Type B pancreatic cell (in vitro differentiated cells): ENCODE measurements around the gene CLIC1. TPM values are rescaled to one million over a fixed set of nuclear protein-coding genes. Genes with fewer than 3 reads are reported as not detected.

ENCODE experiments used
- DNase-seq: peaks from one replicate; pipeline ENCODE4 v3.0.0; 2021; ENCODE audit warnings: mixed read lengths; ENCODE audit not compliant: unreplicated experiment; ENCODE audit errors: extremely low spot score
- H3K27ac Mint-ChIP-seq: 2 replicates; pipeline ENCODE4 v1.8.0; 2021; ENCODE audit warnings: mild to moderate bottlenecking, mixed read lengths
- H3K27me3 Mint-ChIP-seq: 2 replicates; pipeline ENCODE4 v1.8.0; 2021; ENCODE audit warnings: mixed read lengths
- H3K36me3 Mint-ChIP-seq: 2 replicates; pipeline ENCODE4 v1.8.0; 2021; ENCODE audit warnings: mixed read lengths
- H3K4me1 Mint-ChIP-seq: one replicate; pipeline ENCODE4 v1.8.0; 2021; ENCODE audit warnings: mixed read lengths; ENCODE audit not compliant: unreplicated experiment
- H3K4me3 Mint-ChIP-seq: 2 replicates; pipeline ENCODE4 v1.8.0; 2021; ENCODE audit warnings: mild to moderate bottlenecking, mixed read lengths
- H3K9me3 Mint-ChIP-seq: 2 replicates; pipeline ENCODE4 v1.8.0; 2021; ENCODE audit warnings: mixed read lengths
- long read RNA-seq: library from polyadenylated mRNA; unstranded; transcript quantifications from one replicate; pipeline ENCODE4 v2.0.0, GENCODE V29; 2020
- total RNA-seq: library from RNA; stranded (reverse); gene quantifications from 2 replicates; pipeline ENCODE4 v1.2.1, GENCODE V29; 2021; ENCODE audit warnings: low replicate concordance
- TF ChIP-seq, protein P1 (sequence below): fragments of 200-600 bp; sonication (generic); conservative IDR thresholded peaks from 2 replicates; pipeline ENCODE4 v1.5.0; 2021; ENCODE audit warnings: antibody characterized with exemption, mild to moderate bottlenecking

The CLIC1 gene
- 294 and 381 TPM in 2 replicates for total RNA-seq
- long read RNA-seq, transcript CLIC1-208 (6 exons, 1,254 nt) = major isoform, 515 of 545 reads
- long read RNA-seq, transcript CLIC1-210 (7 exons, 1,098 nt) = minor isoform, 9 of 545 reads
- long read RNA-seq, partial matches to known transcripts = 5 of 545 reads
- long read RNA-seq, other reads (novel, unspliced or antisense) = 16 of 545 reads

DNA sequence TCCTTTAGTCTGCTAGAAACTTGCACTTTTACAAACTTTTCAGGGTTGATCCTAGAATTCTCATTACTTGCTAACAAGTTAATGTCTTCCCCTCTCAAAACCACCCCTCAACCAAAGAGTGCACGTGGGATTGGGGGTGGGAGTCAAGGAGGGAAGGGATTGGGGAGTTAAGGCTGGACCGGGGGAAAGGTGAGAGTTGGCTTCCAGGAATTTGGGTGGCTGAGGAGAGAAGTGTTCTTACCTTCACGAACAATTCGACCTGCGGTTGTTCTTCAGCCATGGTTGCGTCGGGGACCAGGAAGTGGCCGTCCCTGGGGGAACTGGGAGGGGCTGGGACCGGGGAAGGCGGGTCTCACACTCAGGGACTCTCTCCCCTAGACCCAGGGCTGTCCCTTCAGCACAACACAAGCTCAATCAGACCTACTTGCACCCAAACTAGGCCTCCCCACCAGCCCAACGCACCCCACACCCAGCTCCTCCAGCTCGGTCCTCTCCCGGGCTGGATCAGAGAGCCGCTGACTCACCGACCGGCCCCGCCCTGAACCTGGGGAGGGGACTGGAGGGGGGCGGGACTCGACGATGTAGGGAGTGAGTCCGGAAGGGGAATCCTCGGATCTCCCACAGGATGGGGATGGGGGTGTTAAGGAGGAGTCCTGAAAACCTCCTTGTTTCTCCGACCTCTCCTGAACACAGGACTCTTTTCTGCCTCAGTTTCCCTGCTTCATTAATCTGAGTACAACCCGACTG is at the start of gene CLIC1:
Gene CLIC1 (minus strand): TSS at position 510 of the 747 bp plus-strand sequence. CDS start 230 bp downstream, at position 280.
- Mint-ChIP-seq H3K36me3 (peaks cover 24% of the 10 kb centered on the region), H3K27me3 (no peaks in the 10 kb centered on the region), H3K27ac (peak within 1 kb of the TSS; percentile 99), H3K4me1 (peaks cover 38% of the 10 kb centered on the region), H3K9me3 (no peaks in the 10 kb centered on the region), H3K4me3 (peak within 1 kb of the TSS; percentile 98)
- TF ChIP-seq, protein P1, sequence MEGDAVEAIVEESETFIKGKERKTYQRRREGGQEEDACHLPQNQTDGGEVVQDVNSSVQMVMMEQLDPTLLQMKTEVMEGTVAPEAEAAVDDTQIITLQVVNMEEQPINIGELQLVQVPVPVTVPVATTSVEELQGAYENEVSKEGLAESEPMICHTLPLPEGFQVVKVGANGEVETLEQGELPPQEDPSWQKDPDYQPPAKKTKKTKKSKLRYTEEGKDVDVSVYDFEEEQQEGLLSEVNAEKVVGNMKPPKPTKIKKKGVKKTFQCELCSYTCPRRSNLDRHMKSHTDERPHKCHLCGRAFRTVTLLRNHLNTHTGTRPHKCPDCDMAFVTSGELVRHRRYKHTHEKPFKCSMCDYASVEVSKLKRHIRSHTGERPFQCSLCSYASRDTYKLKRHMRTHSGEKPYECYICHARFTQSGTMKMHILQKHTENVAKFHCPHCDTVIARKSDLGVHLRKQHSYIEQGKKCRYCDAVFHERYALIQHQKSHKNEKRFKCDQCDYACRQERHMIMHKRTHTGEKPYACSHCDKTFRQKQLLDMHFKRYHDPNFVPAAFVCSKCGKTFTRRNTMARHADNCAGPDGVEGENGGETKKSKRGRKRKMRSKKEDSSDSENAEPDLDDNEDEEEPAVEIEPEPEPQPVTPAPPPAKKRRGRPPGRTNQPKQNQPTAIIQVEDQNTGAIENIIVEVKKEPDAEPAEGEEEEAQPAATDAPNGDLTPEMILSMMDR = no peak
- no peak for DNase-seq

GRCh38 chr6:31785475-31785874 is 49.1 kb upstream of the CLIC1 start:
- Mint-ChIP-seq H3K27ac (no peak overlapping the region), H3K9me3 (no peaks in the 10 kb centered on the region), H3K4me3 (no peak overlapping the region), H3K27me3 (no peaks in the 10 kb centered on the region), H3K36me3 (peaks cover 4% of the 10 kb centered on the region), H3K4me1 (no peaks in the 10 kb centered on the region)
- TF ChIP-seq, protein P1 = no peak
- no peak for DNase-seq

DNA sequence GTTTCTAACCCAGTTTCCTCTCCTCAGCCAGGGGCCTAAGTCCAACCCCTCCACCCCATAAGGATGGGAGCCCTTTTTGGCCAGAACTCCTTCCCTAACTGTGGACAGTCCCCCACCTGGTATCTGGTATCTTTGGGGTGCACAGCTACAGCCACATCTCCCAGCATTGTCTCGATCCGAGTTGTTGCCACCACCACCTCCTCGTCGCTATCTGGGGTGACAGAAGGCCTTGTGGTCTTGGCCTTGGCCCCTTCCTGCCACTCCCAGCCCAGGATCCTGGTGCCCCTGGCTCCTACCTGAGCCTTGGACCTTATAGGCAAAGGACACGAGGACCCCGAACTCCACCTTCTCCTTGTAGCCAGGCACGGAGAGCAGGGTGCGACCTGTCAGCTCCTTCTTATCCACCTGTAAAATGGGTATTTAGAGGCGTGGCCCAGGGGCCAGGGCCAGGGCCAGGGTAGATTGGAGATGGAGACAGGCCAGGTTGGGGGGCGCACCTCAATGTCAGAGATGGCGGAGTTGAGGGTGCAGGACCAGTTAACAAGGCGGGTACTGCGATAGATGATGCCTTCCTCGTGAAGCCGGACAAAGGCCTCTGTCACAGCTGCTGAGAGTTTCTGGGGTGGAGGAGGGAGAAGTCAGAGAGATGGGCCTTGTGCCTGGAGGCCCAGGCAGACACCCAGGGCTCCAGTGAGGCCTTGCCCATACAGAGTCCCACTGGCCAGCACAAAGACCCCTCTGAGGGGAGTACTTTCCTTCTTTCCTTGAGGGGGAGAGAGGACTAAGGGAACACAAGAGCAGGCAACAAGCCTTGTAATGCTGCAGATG is 48.0 kb upstream of the CLIC1 start:
- no peaks in the 10 kb centered on the region for H3K4me1 Mint-ChIP-seq
- peaks cover 4% of the 10 kb centered on the region for H3K36me3 Mint-ChIP-seq
- H3K27ac Mint-ChIP-seq = peak overlapping the region; percentile 46
- no peak for DNase-seq
- H3K27me3 Mint-ChIP-seq = no peaks in the 10 kb centered on the region
- H3K4me3 Mint-ChIP-seq = no peak overlapping the region
- H3K9me3 Mint-ChIP-seq = no peaks in the 10 kb centered on the region
- TF ChIP-seq, protein P1 = no peak

GRCh38 chr6:31782126-31782855 is 46.0 kb upstream of the CLIC1 start:
- Mint-ChIP-seq H3K4me1 (no peaks in the 10 kb centered on the region), H3K27me3 (no peaks in the 10 kb centered on the region), H3K9me3 (no peaks in the 10 kb centered on the region), H3K4me3 (no peak overlapping the region), H3K27ac (no peak overlapping the region), H3K36me3 (peaks cover 4% of the 10 kb centered on the region)
- no peak for DNase-seq
- TF ChIP-seq, protein P1 = no peak
